HCT116 (cell line): Measurements from ENCODE around the gene MKRN1.

Experiments used
- CBX3 ChIP-seq: IDR thresholded peaks from 2 replicates; pipeline ENCODE4 v1.6.1; 2012; ENCODE audit warnings: low read depth
- CTCF ChIP-seq, 3 experiments: fragments of 200-600 bp in 1 of 3; sonication (generic) in 1 of 3; IDR thresholded peaks in 2 of 3; conservative IDR thresholded peaks in 1 of 3; 2 replicates each; pipeline ENCODE4 v1.5.1; 2012 to 2017; ENCODE audit warnings: low read depth in 2 of 3, low read length in 2 of 3, antibody characterized with exemption in 1 of 3, borderline replicate concordance in 1 of 3, control low read depth in 1 of 3, mild to moderate bottlenecking in 1 of 3, mixed read lengths in 1 of 3, mixed run types in 1 of 3, moderate library complexity in 1 of 3; ENCODE audit not compliant: insufficient read depth in 1 of 3
- ELF1 ChIP-seq: IDR thresholded peaks from 2 replicates; pipeline ENCODE4 v1.6.1; 2012; ENCODE audit warnings: low read depth, borderline replicate concordance
- EZH2phosphoT487 ChIP-seq: fragments of 200-600 bp; IDR thresholded peaks from 2 replicates; pipeline ENCODE4 v1.6.1; 2018; ENCODE audit warnings: antibody characterized with exemption, borderline replicate concordance
- JUND ChIP-seq: IDR thresholded peaks from 2 replicates; pipeline ENCODE4 v1.6.1; 2012
- POLR2A ChIP-seq: IDR thresholded peaks from 2 replicates; pipeline ENCODE4 v1.7.0; 2011; ENCODE audit warnings: borderline replicate concordance; ENCODE audit not compliant: insufficient read depth, insufficient read length; ENCODE audit errors: extremely low read depth
- SP1 ChIP-seq: IDR thresholded peaks from 2 replicates; pipeline ENCODE4 v1.6.1; 2012; ENCODE audit warnings: low read depth

DNA sequence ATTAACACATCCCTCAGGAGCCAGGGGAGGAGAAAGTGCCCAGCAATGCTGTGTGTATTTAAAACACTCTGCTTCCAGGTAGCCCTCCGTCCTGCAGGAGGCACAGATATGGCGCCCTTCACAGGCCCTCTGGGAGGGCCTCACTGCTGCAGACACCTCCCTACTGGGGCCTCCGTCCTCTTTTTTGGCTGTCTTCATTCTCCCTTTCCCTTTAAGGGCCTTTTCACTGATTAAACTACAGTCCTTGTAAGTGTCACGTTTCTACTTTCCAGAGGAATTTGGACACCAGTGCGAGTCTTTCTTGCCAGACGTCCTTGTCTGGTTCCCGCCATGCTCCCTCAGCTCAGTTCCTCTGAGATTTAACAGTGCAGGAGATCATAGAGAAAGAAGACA lies 39.7 kb upstream of the MKRN1 start:
- TF ChIP-seq SP1 (no peak), JUND (no peak), EZH2phosphoT487 (no peak), CBX3 (no peak), ELF1 (no peak), CTCF (IDR thresholded peaks at IDR 0.05 in 2 of 3, conservative IDR thresholded peaks at IDR 0.05 in 1 of 3; ENCODE audit: borderline replicate concordance in 1 of 3, insufficient read depth in 1 of 3, low read depth in 2 of 3, low read length in 2 of 3) (no peak), POLR2A (no peak)
